Measurements from ENCODE around the gene SOX6.

The SOX6 gene

DNA sequence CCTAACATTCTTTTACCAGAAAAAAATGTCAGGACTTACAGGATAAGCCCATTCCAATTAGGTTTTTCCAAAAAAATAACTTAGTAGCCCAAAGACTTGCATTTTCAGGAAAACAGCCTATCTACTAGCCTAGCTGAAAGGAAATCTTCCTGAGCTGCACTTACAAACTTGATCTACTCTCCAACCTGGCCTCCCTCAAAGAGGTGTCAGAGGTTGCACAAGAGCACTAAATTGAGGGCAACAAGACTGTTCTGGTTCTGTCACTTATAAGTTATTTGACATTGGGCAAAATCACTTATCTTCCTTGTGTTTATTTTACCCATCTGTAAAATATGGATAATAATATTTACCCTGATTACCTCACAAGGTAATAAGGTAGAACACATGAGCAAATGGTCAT, 7.9 kb upstream of the SOX6 start:
- DNase-seq (ENCODE audit: low spot score), result no peak

- DNase-seq (ENCODE audit: low spot score), result no peak
These were observed 7.4 kb upstream of the SOX6 start for GRCh38 chr11:16363706-16364105.

- DNase-seq (ENCODE audit: low spot score), result no peak
These were observed 4.9 kb upstream of the SOX6 start for GRCh38 chr11:16361108-16361865.

GRCh38 chr11:16359369-16359768, 3.0 kb upstream of the SOX6 start:
- no peak for DNase-seq (ENCODE audit: low spot score)

DNA sequence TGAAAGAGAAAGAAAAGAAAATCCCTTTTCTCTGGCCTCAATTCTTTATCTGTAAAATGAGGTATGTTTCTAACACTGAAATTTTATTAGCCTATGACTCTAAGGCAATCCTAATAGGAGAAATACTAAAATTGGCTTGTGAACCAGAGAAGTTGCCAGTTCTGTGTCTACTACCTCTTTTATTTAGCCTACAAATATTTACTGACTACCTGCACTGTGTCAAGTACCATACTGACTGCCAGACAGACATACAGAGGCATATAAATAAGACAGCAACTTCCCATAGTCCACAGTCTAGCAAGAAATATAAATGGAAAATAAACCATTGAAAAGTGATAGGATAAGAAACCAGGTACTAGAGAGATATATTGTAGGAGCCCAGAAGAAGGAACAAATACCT, 2.4 kb upstream of the SOX6 start:
- no peak for DNase-seq (ENCODE audit: low spot score)

- no peak for DNase-seq (ENCODE audit: low spot score)
These were observed 1.4 kb upstream of the SOX6 start for GRCh38 chr11:16357775-16358174.

DNA sequence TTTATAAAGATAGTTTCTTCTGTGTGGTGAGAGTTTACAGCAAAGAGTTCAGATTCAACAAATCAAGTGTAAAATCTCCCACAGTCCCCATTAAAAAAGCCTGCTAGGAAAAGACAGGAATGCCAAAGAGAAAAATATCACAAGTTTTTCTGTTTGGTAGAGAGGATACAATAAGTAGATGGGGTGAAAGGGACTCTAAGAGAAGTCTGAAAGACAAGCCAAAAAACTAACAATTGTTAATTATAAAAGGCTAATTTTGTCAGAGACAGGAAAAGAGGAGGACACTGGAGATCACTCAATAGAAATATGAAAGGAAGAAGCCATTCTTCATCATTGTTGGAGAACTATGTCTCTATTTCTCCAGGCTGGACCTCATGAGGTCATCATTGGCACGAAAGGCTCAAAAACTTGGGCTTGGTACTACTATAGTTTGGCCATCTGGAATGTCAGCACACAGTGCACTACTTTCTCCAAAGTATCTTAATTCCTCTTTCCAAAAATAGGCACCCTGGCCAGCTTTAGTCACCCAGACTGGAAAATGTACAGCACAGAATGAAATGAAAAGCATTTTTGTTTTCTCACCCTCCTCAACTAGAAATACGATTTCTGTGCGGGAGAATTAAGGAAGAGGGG, 531 bp upstream of the SOX6 start:
- DNase-seq (ENCODE audit: low spot score), result no peak

GRCh38 chr11:16352707-16353106, 3.6 kb downstream of the SOX6 start:
- DNase-seq (ENCODE audit: low spot score), result no peak

- DNase-seq (ENCODE audit: low spot score), result no peak
These were observed 6.2 kb downstream of the SOX6 start for GRCh38 chr11:16350125-16350524.

- no peak for DNase-seq (ENCODE audit: low spot score)
These were observed 8.2 kb downstream of the SOX6 start for GRCh38 chr11:16347928-16348685.

- DNase-seq (ENCODE audit: low spot score), result no peak
These were observed 9.4 kb downstream of the SOX6 start for GRCh38 chr11:16346975-16347374.

GRCh38 chr11:16341853-16342252, 14.5 kb downstream of the SOX6 start:
- DNase-seq (ENCODE audit: low spot score), result no peak

DNA sequence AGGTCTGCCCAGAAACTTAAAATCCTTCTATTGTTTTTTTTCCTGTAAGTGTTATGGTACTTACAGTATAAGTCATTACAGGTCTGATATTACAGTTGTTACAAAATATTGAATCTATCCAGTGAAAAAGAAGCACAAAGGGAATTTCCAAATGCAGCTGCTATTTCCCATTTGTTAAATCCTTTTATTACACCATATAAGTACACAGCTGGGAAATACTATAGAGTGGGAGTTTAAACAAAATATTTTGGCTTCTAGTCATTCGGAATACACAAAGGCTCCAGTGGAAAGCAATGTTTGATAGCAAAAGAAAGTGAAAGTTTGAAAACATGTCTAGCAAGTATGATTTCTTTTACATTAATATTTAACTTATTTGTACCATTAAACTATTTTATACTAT, 18.0 kb downstream of the SOX6 start:
- DNase-seq (ENCODE audit: low spot score), result no peak

GRCh38 chr11:16337421-16338213, 18.7 kb downstream of the SOX6 start:
- DNase-seq (ENCODE audit: low spot score), result no peak

GRCh38 chr11:16336721-16337120, 19.6 kb downstream of the SOX6 start:
- no peak for DNase-seq (ENCODE audit: low spot score)

DNA sequence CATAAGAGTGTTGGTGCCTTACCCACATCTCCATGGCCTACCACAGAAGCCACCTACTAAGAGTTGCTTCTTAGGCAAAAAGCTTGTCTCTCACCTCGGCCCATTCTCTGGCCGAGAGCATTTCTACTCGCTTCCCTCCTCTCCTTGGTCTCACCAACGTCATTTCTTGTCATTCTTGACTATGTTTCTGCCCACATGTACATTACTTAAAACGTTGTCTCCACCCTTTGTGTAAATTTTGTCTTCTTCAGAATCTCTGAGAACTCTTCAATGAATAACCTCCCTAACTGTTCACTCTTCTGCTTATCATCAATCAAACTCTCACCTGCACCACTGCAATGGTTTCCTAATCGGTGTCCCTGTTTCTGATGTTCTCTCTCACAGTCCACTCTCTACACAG, 20.1 kb downstream of the SOX6 start:
- no peak for DNase-seq (ENCODE audit: low spot score)

DNA sequence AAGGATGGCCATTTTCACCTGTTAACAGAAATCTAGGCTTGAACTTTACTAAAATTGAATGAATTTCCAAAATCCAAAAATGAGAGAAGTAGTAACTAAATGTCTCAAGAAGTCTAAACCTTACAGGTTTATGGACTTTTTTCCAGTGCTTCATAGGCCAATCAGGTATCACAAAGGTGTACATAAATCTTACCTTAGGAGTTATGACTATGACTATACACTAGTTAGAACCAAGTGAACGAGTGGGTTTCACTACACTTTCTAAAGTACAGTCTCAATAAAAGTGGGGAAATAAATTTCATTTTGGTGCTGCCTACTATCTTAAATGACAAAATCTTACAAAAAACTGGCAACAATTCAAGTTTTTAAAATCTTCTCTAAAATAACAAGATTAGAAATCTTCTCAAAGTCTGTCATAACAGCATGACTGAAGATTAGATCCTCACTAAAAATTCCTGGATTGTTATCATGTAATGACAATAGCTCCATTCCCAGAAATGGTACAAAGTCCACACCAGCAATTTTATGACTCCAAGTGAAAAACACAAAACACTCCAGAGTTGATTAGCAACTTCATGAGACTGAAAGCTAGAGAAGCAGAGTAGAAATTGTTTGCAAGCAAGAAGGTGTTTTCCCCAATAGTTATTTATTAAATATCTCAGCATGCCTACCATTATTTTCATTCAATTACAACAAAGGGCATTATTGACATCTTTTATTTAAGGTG, 20.9 kb downstream of the SOX6 start:
- DNase-seq (ENCODE audit: low spot score), result no peak

- DNase-seq (ENCODE audit: low spot score), result no peak
These were observed 29.6 kb downstream of the SOX6 start for GRCh38 chr11:16326679-16327297.

DNA sequence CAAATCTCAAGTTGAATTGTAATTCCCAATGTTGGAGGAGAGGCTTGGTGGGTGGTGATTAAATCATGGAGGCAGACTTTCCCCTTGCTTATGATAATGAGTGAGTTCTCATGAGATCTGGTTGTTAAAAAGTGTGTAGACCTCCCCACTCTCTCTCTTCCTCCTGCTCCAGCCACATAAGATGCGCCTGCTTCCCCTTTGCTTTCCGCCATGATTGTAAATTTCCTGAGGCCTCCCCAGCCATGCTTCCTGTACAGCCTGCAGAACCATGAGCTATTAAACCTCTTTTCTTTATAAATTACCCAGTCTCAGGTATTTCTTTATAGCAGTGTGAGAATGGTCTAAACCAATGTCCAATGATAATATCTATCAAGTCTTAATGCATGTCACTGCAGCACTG, 34.2 kb downstream of the SOX6 start:
- DNase-seq (ENCODE audit: low spot score), result no peak

DNA sequence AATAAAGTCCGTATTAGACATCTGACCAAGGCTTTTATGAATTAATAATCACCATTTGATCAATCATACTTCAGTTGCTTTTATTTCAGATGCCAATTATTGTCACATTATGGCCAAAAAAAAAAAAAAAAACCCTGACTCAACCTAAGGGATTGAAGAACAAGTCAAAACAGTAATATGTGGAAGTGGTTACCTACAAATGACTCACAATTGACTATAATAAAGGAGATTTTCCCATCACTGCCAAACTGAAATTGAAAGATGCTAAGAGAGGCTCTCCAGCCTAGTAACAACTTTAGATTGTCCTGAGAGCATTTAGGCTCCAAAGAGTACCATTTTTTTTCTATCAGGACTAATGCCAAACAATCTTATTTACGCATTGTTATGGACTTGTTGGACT, 35.2 kb downstream of the SOX6 start:
- DNase-seq (ENCODE audit: low spot score), result no peak

GRCh38 chr11:16318320-16318719, 38.0 kb downstream of the SOX6 start:
- DNase-seq (ENCODE audit: low spot score), result no peak

Data from D341Med (cell line).